K562 (cell line): ENCODE measurements around the gene COLQ. TPM values are rescaled to one million over a fixed set of nuclear protein-coding genes. Genes with fewer than 3 reads are reported as not detected.

Experiments used
- ATAC-seq: fragments of 200-7000 bp; cut with Tn5 transposase; 3 replicates; pipeline ENCODE4 v1.9.1; 2020; ENCODE audit warnings: moderate library complexity
- BruUV-seq: library from RNA; stranded (reverse); fragments of 400-500 nt; replicated peaks from 2 replicates; lab custom pipeline; 2021; lab: Mats Ljungman, UMichigan
- CTCF ChIA-PET: fragments of 300-600 bp; formaldehyde crosslinking; extraction: SDS; loops from one replicate; lab custom pipeline; 2021; ENCODE audit warnings: low intra/inter-chr PET ratio; lab: Yijun Ruan, JAX
- POLR2A ChIA-PET: fragments of 300-600, 350-650 bp; sonication (Branson Sonifier 250); formaldehyde crosslinking; extraction: SDS; loops from one replicate; lab custom pipeline; 2021; ENCODE audit warnings: antibody characterized with exemption, inconsistent platforms; lab: Yijun Ruan, JAX
- DNase-seq, 4 experiments: peaks; one replicate each; pipeline versions ENCODE4 v3.0.0 to v3.0.0-alpha.2; 2011 to 2018; ENCODE audit warnings: low spot score in 3 of 4, mixed read lengths in 3 of 4; ENCODE audit errors: extremely low read depth in 1 of 4
- FAIRE-seq: peaks from 2 replicates; lab custom pipeline; 2011; peaks lifted over from hg19 to GRCh38; lab: Jason Lieb, UNC
- H2AFZ ChIP-seq: 2 replicates; pipeline ENCODE4 v1.6.0; 2011; ENCODE audit warnings: low read depth, low read length, control low read depth, inconsistent platforms
- H3K27ac ChIP-seq: fragments of 200-600 bp; 3 replicates; pipeline ENCODE4 v1.8.0; 2011; ENCODE audit warnings: low read depth, mild to moderate bottlenecking, control low read depth, inconsistent platforms, low read length, moderate library complexity, mixed read lengths; ENCODE audit errors: extremely low read depth
- H3K27me3 ChIP-seq, 2 experiments: fragments of 300-600 bp in 1 of 2; 2 replicates in 1 of 2; 3 replicates in 1 of 2; pipeline versions ENCODE4 v1.6.0 to v1.8.0; 2011; ENCODE audit warnings: inconsistent platforms in 2 of 2, low read length in 2 of 2, mild to moderate bottlenecking in 1 of 2, mixed read lengths in 1 of 2, moderate library complexity in 1 of 2; ENCODE audit not compliant: control insufficient read depth in 2 of 2, insufficient read depth in 2 of 2
- H3K36me3 ChIP-seq: fragments of 300-600 bp; 3 replicates; pipeline ENCODE4 v1.8.0; 2011; ENCODE audit warnings: mild to moderate bottlenecking, low read length, inconsistent platforms; ENCODE audit not compliant: control insufficient read depth, insufficient read depth
- H3K4me1 ChIP-seq, 2 experiments: fragments of 200-600 bp in 1 of 2; replicated peaks in 1 of 2; 2 replicates in 1 of 2; 3 replicates in 1 of 2; pipeline versions ENCODE4 v1.5.1 to v1.8.0; 2011; ENCODE audit warnings: inconsistent platforms in 2 of 2, low read length in 2 of 2, mild to moderate bottlenecking in 1 of 2, mixed read lengths in 1 of 2, moderate library complexity in 1 of 2; ENCODE audit not compliant: control insufficient read depth in 2 of 2, insufficient read depth in 2 of 2
- H3K4me2 ChIP-seq: 2 replicates; pipeline ENCODE4 v1.6.1; 2011; ENCODE audit warnings: low read length, control low read depth, inconsistent platforms, mixed read lengths; ENCODE audit not compliant: insufficient read depth
- H3K4me3 ChIP-seq: fragments of 200-600 bp; sonication (generic), shearing (Covaris generic); 2 replicates; pipeline ENCODE4 v1.5.1; 2016; ENCODE audit warnings: control low read depth, inconsistent platforms
- H3K79me2 ChIP-seq: fragments of 200-600 bp; 3 replicates; pipeline ENCODE4 v1.8.0; 2011; ENCODE audit warnings: low read length, inconsistent platforms; ENCODE audit not compliant: control insufficient read depth, insufficient read depth
- H3K9ac ChIP-seq, 2 experiments: 2 replicates each; pipeline versions ENCODE4 v1.6.0 to v1.6.1; 2011; ENCODE audit warnings: low read depth in 2 of 2, low read length in 2 of 2, control low read depth in 1 of 2, inconsistent platforms in 1 of 2, mild to moderate bottlenecking in 1 of 2, mixed read lengths in 1 of 2; ENCODE audit not compliant: insufficient read depth in 1 of 2
- H3K9me1 ChIP-seq: one replicate; pipeline ENCODE4 v1.6.0; 2011; ENCODE audit warnings: inconsistent platforms, mild to moderate bottlenecking, low read length, moderate library complexity; ENCODE audit not compliant: control insufficient read depth, insufficient read depth
- H3K9me3 ChIP-seq: replicated peaks from 2 replicates; pipeline ENCODE4 v1.5.1; 2011; ENCODE audit warnings: low read depth, low read length, inconsistent platforms; ENCODE audit not compliant: control insufficient read depth, insufficient read depth
- H4K20me1 ChIP-seq: replicated peaks from 2 replicates; pipeline ENCODE4 v1.6.1; 2011; ENCODE audit warnings: low read length, inconsistent platforms, mixed read lengths; ENCODE audit not compliant: control insufficient read depth, insufficient read depth
- CEBPG ChIP-seq, 3 experiments: fragments of 200-800 bp in 1 of 3; sonication (Bioruptor generic) in 1 of 3; sonication (generic) in 1 of 3; formaldehyde crosslinking in 1 of 3; IDR thresholded peaks in 2 of 3; conservative IDR thresholded peaks in 1 of 3; 2 replicates each; pipeline versions ENCODE4 v1.6.1 to v1.8.0; 2016 to 2022; ENCODE audit warnings: missing compliant biosample characterization in 2 of 3, missing genetic modification characterization in 2 of 3, mild to moderate bottlenecking in 1 of 3, missing genetic modification reagents in 1 of 3
- NCOR1 ChIP-seq: fragments of 450-650 bp; IDR thresholded peaks from 2 replicates; pipeline ENCODE4 v1.6.1; 2016; ENCODE audit warnings: mild to moderate bottlenecking, moderate library complexity
- SIN3A ChIP-seq, 2 experiments: fragments of 150-350 bp in 1 of 2; IDR thresholded peaks; 2 replicates each; pipeline ENCODE4 v1.6.1; 2011 to 2016; ENCODE audit warnings: borderline replicate concordance in 2 of 2, low read depth in 2 of 2, low read length in 2 of 2, mild to moderate bottlenecking in 2 of 2, moderate library complexity in 2 of 2; ENCODE audit not compliant: control insufficient read depth in 1 of 2
- U2AF1 ChIP-seq: fragments of 200-400 bp; formaldehyde crosslinking; optimal IDR thresholded peaks from 2 replicates; pipeline ENCODE3; 2017; ENCODE audit warnings: mild to moderate bottlenecking, low read depth, low read length, moderate library complexity
- ZBTB43 ChIP-seq: sonication (generic); formaldehyde crosslinking; IDR thresholded peaks from 2 replicates; pipeline ENCODE4 v1.8.0; 2023; ENCODE audit warnings: mild to moderate bottlenecking, missing genetic modification reagents
- ZNF79 ChIP-seq: fragments of 250-450 bp; sonication (Bioruptor Pico); IDR thresholded peaks from 2 replicates; pipeline ENCODE4 v1.4.0; 2020; ENCODE audit warnings: low read depth, mild to moderate bottlenecking, moderate library complexity
- WGBS: fragments of 100-300 bp; shearing (Covaris generic); methylation state at CpG from one replicate; pipeline ENCODE4 v1.1.6; 2016; ENCODE audit warnings: low coverage, mixed read lengths; ENCODE audit not compliant: insufficient coverage; ENCODE audit errors: missing lambda C conversion rate; 5-methylcytosine and 5-hydroxymethylcytosine counted together
- in situ Hi-C: fragments of 300-500 bp; cut with MboI; formaldehyde crosslinking; loops from 4 replicates; pipeline ENCODE4 v1.15.0; 2018; ENCODE audit warnings: inconsistent platforms, mixed read lengths
- intact Hi-C: fragments of 100-400 bp; cut with micrococcal nuclease; formaldehyde crosslinking; loops from 2 replicates; pipeline ENCODE4 v1.14.2; 2022
- polyA plus RNA-seq, 8 experiments: library from polyadenylated mRNA; depleted of rRNA in 4 of 8; stranded (reverse) in 5 of 8; unstranded in 3 of 8; fragments of >200 nt; fragmentation: Nextera tagmentation in 2 of 8; fragmentation: Illumina TruSeq in 1 of 8; extraction: Ambion mirVana in 2 of 8; extraction: Trizol in 1 of 8; gene quantifications; 2 replicates each; pipeline versions ENCODE4 v1.2.1 to v1.2.3, GENCODE V29; 2011 to 2014; ENCODE audit warnings: inconsistent platforms in 1 of 8, missing spikeins in 1 of 8
- total RNA-seq, 7 experiments: library from RNA; depleted of rRNA in 6 of 7; stranded (reverse); fragments of >200 nt in 6 of 7; fragmentation: Illumina TruSeq in 2 of 7; extraction: Trizol in 2 of 7; gene quantifications; 2 replicates each; pipeline versions ENCODE4 v1.2.1 to v1.2.3, GENCODE V29; 2011 to 2021; ENCODE audit warnings: low replicate concordance in 1 of 7

Gene COLQ
- total and polyA plus RNA-seq, 9 of the 15 experiments (the other 6 are each of a cell fraction or from before 2014, with no cell fraction given) = 0.04 to 0.36 (median 0.27) TPM; not detected in 4

- no peak for FAIRE-seq
- CTCF ChIA-PET = no interaction called here
- POLR2A ChIA-PET = interaction anchor here (0.7 to 0.8 kb wide), 2 partner anchors 16 to 228 kb away, joined by 3 read pairs; no protein-coding TSS in a partner anchor
- Histone ChIP-seq H3K27ac (no peak overlapping the region), H2AFZ (no peak overlapping the region), H3K27me3 (peaks cover 44 to 72% of the 10 kb centered on the region in 2 experiments), H4K20me1 (no peaks in the 10 kb centered on the region), H3K79me2 (no peaks in the 10 kb centered on the region), H3K36me3 (no peaks in the 10 kb centered on the region), H3K4me1 (no peaks in the 10 kb centered on the region), H3K9me1 (no peaks in the 10 kb centered on the region), H3K4me3 (no peak overlapping the region), H3K9ac (no peak overlapping the region), H3K4me2 (no peak overlapping the region), H3K9me3 (no peaks in the 10 kb centered on the region)
- WGBS = 0% methylated on average over 5 of the region's 5 CpGs
- BruUV-seq = no TSS peak
- DNase-seq = no peak
- intact Hi-C loops = no loop called here
- in situ Hi-C loops = no loop called here
- TF ChIP-seq SIN3A (IDR thresholded peaks at IDR 0.05; ENCODE audit: borderline replicate concordance in 2 of 2, control insufficient read depth in 1 of 2, low read depth in 2 of 2, low read length in 2 of 2) = no peak
- TF ChIP-seq NCOR1 = no peak
- no peak for TF ChIP-seq ZBTB43 (CRISPR knock-in tag)
- TF ChIP-seq U2AF1 = no peak
- TF ChIP-seq ZNF79 (CRISPR knock-in tag) = no peak
- TF ChIP-seq CEBPG (CRISPR knock-in tag; IDR thresholded peaks at IDR 0.05) = no peak
- no peak for TF ChIP-seq CEBPG (tag; conservative IDR thresholded peaks at IDR 0.05 in 1 of 2, IDR thresholded peaks at IDR 0.05 in 1 of 2)
- ATAC-seq = no peak; the same call in 2 of the 3 replicates
Measured at GRCh38 chr3:15493436-15493835, 28.1 kb downstream of the COLQ start.
